Measurements from ENCODE around the gene LRPAP1. TPM values are rescaled to one million over a fixed set of nuclear protein-coding genes. Genes with fewer than 3 reads are reported as not detected.

Gene LRPAP1
- total RNA-seq, 1 donor from 2014 or later, result 195 TPM

DNA sequence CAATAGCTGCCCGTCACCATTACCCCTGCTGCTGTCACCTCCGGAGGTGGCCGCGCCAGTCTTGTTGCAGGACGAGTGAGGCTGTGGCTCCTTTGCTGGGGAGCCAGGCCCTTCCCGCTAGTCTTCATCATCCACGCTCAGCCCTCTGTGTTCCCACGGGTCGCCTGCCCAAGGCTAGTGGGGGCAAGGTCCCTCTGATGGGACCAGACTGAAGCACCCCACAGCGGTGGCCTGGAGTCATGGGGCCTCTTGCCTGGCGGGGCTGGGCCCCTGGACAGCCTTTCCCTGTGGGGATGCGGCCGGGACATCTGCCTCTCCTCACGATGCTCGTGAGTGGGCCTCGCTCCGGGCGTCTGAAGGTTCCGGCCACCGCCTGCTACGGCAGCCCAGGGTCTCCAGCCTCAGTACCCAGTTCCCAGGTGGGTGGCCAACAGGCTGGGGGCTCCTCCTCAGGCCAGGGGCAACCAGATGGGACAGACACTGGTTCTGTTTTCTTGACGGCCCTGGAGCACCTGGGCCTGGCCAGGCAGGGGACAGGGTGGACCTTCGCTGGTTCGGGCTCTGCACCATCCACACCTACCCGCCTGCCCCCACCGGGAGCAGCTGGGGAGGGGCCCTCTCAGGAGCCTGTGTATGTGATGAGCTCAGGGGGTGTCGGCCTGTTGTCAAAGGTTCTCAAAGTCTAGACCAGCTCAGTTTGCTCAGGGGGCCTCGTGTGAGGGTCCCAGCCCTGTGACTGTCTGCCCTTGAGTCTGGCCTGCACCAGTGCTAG, 36.8 kb downstream of the LRPAP1 start:
- no peak for DNase-seq
- intact Hi-C loops (cut with DNase I), result no loop called here
- Histone ChIP-seq H3K36me3 (no peaks in the 10 kb centered on the region), H3K27me3 (peaks cover 34% of the 10 kb centered on the region), H3K9me3 (no peaks in the 10 kb centered on the region), H3K4me3 (no peak overlapping the region), H3K27ac (no peak overlapping the region), H3K4me1 (no peaks in the 10 kb centered on the region)
- TF ChIP-seq, protein P1, sequence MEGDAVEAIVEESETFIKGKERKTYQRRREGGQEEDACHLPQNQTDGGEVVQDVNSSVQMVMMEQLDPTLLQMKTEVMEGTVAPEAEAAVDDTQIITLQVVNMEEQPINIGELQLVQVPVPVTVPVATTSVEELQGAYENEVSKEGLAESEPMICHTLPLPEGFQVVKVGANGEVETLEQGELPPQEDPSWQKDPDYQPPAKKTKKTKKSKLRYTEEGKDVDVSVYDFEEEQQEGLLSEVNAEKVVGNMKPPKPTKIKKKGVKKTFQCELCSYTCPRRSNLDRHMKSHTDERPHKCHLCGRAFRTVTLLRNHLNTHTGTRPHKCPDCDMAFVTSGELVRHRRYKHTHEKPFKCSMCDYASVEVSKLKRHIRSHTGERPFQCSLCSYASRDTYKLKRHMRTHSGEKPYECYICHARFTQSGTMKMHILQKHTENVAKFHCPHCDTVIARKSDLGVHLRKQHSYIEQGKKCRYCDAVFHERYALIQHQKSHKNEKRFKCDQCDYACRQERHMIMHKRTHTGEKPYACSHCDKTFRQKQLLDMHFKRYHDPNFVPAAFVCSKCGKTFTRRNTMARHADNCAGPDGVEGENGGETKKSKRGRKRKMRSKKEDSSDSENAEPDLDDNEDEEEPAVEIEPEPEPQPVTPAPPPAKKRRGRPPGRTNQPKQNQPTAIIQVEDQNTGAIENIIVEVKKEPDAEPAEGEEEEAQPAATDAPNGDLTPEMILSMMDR (IDR thresholded peaks at IDR 0.05), result no peak
- ATAC-seq, result no peak

DNA sequence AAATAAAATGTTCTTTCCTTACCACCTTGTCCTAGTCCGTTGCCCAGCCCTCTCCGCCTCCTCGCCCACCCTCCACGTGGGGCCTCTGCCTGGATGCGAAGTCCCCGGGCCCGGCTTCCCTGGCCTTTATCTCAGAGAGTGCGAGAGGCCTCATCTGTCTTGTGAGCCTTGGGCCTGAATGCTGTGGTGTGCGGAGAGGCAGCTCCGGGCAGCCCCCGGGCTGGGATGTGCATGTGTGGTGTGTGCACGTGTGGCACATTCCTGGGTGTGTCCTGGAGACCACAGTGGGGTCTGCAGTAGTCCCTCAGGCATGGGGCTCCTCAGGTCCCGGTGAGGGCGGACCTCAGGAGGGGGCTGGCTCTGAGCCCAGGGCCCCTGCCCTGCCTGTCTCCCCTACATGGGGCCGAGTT, 37.8 kb downstream of the LRPAP1 start:
- Histone ChIP-seq H3K9me3 (no peaks in the 10 kb centered on the region), H3K4me3 (no peak overlapping the region), H3K4me1 (no peaks in the 10 kb centered on the region), H3K36me3 (no peaks in the 10 kb centered on the region), H3K27ac (no peak overlapping the region), H3K27me3 (peaks cover 34% of the 10 kb centered on the region)
- TF ChIP-seq, protein P1 (IDR thresholded peaks at IDR 0.05), result no peak
- intact Hi-C loops (cut with DNase I), result no loop called here
- no peak for DNase-seq
- no peak for ATAC-seq

DNA sequence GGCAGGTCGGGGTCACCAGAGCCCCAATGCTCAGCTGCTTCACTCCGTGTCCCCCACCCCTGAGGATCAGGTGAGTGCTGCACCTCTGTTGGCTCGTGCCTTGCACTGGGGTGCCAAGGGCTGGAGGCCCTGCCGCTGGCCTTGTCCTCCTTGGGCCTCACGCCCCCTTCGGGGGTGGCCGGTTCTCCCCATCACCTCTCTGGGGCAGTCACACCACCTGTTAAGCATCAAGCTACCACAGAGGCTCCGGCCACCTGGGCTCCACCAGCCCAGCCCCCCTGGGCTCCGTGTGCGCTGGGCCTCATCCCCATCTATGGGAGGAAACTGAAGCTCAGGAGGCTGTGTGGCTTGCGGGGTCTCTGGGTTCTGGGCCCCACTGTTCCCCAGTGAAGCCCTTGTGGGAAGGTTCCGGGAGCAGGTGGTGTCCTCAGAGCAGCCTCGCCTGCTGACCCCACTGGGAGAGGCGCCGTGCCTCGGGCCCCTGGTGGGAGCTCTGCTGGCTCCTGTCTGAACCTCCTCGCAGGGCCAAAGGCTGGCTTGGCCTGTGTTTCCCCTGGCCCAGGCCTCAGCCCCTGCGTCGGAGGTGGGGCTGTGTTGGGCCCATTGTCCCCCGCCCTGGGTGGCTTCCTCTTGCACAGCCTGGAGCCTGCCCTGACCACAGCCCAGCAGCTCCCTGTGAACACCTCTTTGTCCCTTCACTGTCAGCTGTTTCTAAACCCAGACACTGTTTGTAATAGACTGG, 38.3 kb downstream of the LRPAP1 start:
- Histone ChIP-seq H3K4me3 (no peak overlapping the region), H3K36me3 (no peaks in the 10 kb centered on the region), H3K27ac (no peak overlapping the region), H3K4me1 (no peaks in the 10 kb centered on the region), H3K27me3 (peaks cover 34% of the 10 kb centered on the region), H3K9me3 (no peaks in the 10 kb centered on the region)
- no peak for DNase-seq
- intact Hi-C loops (cut with DNase I), result no loop called here
- TF ChIP-seq, protein P1 (IDR thresholded peaks at IDR 0.05), result no peak
- no peak for ATAC-seq

DNA sequence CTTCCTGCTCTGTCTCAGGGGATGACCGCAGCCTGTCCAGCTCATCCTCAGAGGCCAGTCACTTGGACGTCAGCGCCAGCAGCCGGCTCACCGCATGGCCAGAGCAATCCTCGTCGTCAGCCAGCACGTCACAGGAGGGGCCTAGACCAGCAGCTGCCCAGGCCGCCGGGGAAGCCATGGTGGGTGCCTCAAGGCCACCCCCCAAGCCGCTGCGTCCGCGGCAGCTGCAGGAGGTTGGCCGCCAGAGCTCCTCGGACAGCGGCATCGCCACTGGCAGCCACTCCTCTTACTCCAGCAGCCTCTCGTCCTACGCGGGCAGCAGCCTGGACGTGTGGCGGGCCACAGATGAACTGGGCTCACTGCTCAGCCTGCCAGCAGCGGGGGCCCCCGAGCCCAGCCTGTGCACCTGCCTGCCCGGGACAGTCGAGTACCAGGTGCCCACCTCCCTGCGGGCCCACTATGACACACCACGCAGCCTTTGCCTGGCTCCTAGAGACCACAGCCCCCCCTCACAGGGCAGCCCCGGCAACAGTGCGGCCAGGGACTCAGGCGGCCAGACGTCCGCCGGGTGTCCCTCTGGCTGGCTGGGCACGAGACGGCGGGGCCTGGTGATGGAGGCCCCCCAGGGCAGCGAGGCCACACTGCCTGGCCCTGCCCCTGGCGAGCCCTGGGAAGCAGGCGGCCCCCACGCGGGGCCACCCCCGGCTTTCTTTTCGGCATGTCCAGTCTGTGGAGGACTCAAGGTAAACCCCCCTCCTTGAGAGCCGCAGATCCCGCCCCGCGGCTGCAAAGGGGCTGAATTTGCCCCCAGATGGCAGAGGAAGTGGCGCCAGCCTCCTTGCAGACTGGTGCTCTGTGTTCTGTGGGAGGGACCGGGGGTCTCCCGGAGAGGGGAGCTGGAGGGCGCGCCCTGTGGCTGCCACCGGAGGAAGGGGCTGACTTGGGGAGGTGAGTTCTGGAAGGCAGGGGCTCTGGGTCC, 39.2 kb downstream of the LRPAP1 start:
- Histone ChIP-seq H3K36me3 (no peaks in the 10 kb centered on the region), H3K9me3 (no peaks in the 10 kb centered on the region), H3K27me3 (peaks cover 34% of the 10 kb centered on the region), H3K27ac (no peak overlapping the region), H3K4me3 (no peak overlapping the region), H3K4me1 (no peaks in the 10 kb centered on the region)
- intact Hi-C loops (cut with DNase I), result no loop called here
- TF ChIP-seq, protein P1 (IDR thresholded peaks at IDR 0.05), result no peak
- no peak for DNase-seq
- no peak for ATAC-seq

DNA sequence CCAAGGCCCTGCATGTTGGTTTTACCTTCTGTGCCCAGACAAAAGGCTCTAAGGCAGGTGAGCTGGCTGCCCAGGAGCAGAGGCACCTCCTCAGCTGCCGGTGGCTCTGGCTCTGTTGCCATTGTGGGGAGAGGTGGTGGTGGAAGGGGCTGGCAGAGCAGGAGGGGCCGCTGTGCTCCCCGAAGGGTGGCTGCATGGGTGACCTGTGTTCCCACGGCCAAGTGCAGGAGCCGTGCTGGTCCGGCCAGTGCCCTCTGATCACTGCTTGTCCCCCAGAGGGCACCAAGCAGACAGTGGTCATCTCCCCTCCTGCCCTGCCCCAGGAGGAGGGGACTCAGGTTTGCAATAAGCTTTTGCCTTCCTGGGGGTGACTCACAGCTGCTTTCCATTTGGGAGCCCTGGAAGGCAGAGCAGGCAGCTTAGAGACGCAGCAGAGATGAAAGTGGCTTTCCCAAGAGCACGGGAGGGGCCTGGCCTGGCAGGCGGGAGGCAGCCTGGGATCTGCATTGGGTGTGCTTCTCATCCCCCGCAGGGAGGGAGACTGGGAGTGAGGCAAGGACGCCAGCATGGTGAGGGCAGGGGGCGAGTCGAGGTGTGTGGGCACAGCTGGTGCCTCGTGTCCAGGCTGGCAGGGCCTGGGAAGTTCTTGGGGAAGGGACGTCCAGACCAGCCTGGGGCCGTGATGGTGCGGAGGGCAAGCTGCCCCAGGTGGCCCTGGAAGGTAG, 40.4 kb downstream of the LRPAP1 start:
- intact Hi-C loops (cut with DNase I), result no loop called here
- Histone ChIP-seq H3K36me3 (no peaks in the 10 kb centered on the region), H3K27ac (no peak overlapping the region), H3K9me3 (no peaks in the 10 kb centered on the region), H3K27me3 (peaks cover 34% of the 10 kb centered on the region), H3K4me1 (no peaks in the 10 kb centered on the region), H3K4me3 (no peak overlapping the region)
- DNase-seq (no peak), ATAC-seq (no peak)
- TF ChIP-seq, protein P1 (IDR thresholded peaks at IDR 0.05), result no peak
